Kidney (tissue), 14 donors: Measurements from ENCODE around the gene NLGN3. TPM values are rescaled to one million over a fixed set of nuclear protein-coding genes. Genes with fewer than 3 reads are reported as not detected.

ENCODE experiments used
- DNase-seq, 5 donors: peaks; one replicate each; pipeline ENCODE4 v3.0.0-alpha.2; 2013 to 2020
- FAIRE-seq: peaks from 2 replicates; lab custom pipeline; 2012; peaks lifted over from hg19 to GRCh38; lab: Jason Lieb, UNC
- H3K27ac ChIP-seq, 2 donors: one replicate each; pipeline ENCODE4 v1.7.0; 2013; ENCODE audit warnings: low read depth in 2 of 2, low read length in 2 of 2, inconsistent platforms in 1 of 2
- H3K27me3 ChIP-seq: one replicate; pipeline ENCODE4 v1.7.1; 2013; ENCODE audit warnings: low read length, inconsistent platforms; ENCODE audit not compliant: control insufficient read depth, insufficient read depth
- H3K36me3 ChIP-seq, 3 donors: one replicate each; pipeline versions ENCODE4 v1.7.0 to v1.7.1; 2013; ENCODE audit warnings: low read length in 3 of 3, control low read depth in 1 of 3, inconsistent platforms in 1 of 3; ENCODE audit not compliant: insufficient read depth in 3 of 3, control insufficient read depth in 2 of 3
- H3K4me1 ChIP-seq, 3 donors: one replicate each; pipeline versions ENCODE4 v1.7.0 to v1.7.1; 2013; ENCODE audit warnings: low read length in 3 of 3, inconsistent platforms in 1 of 3, low read depth in 1 of 3; ENCODE audit not compliant: control insufficient read depth in 2 of 3, insufficient read depth in 2 of 3
- H3K4me3 ChIP-seq, 3 donors: one replicate each; pipeline versions ENCODE4 v1.7.0 to v1.8.1; 2013; ENCODE audit warnings: low read length in 3 of 3, control low read depth in 1 of 3, inconsistent platforms in 1 of 3
- H3K9ac ChIP-seq, 3 donors: one replicate each; pipeline versions ENCODE4 v1.7.0 to v1.7.1; 2013; ENCODE audit warnings: low read length in 3 of 3, control low read depth in 1 of 3, inconsistent platforms in 1 of 3
- H3K9me3 ChIP-seq, 3 donors: one replicate each; pipeline versions ENCODE4 v1.7.0 to v1.7.1; 2013; ENCODE audit warnings: low read length in 3 of 3, control low read depth in 1 of 3, inconsistent platforms in 1 of 3; ENCODE audit not compliant: control insufficient read depth in 2 of 3, insufficient read depth in 1 of 3
- CTCF ChIP-seq: IDR thresholded peaks from 3 replicates; pipeline ENCODE4 v1.5.1; 2012; ENCODE audit warnings: mild to moderate bottlenecking, moderate library complexity, borderline replicate concordance; ENCODE audit not compliant: insufficient read depth; ENCODE audit errors: extremely low read depth
- intact Hi-C: fragments of 100-400 bp; cut with DNase I; formaldehyde crosslinking; loops from one replicate; pipeline ENCODE4 v1.11.1; 2022
- polyA plus RNA-seq: library from polyadenylated mRNA; stranded (reverse); fragments of 350-450 nt; fragmentation: Illumina TruSeq; extraction: RNeasy Lipid Tissue Mini Kit (QIAGEN cat#74804); gene quantifications from one replicate; pipeline ENCODE4 v1.2.3, GENCODE V29; 2014; ENCODE audit warnings: low read depth, low replicate concordance; ENCODE audit not compliant: insufficient read depth
- total RNA-seq: library from RNA; stranded (reverse); fragmentation: NEBNext Ultra II Directional; extraction: Animal tissue kit (Norgen Biotek cat#: 25700); gene quantifications from one replicate; pipeline ENCODE4 v1.2.1, GENCODE V29; 2021
- donor health status: control.
- donor health status: control.
- donor health status: control.
- donor health status: control.
- donor health status: control.
- donor health status: DM: yes; HTN: yes; CAD: no.
- donor health status: Normal renal cell carcinoma (clear cell type).

Gene NLGN3
- total and polyA plus RNA-seq, 2 donors from 2014 or later: 0.82 to 0.97 TPM

- FAIRE-seq: no peak
- no peak overlapping the region for H3K4me3 ChIP-seq
- H3K36me3 ChIP-seq: peaks cover 9 to 45% (median 28%) of the 10 kb centered on the region in 3 donors
- intact Hi-C loops: no loop called here
- no peaks in the 10 kb centered on the region for H3K4me1 ChIP-seq
- H3K27me3 ChIP-seq: no peaks in the 10 kb centered on the region
- no peak for TF ChIP-seq CTCF
- DNase-seq: no peak
- no peak overlapping the region for H3K27ac ChIP-seq
- no peaks in the 10 kb centered on the region for H3K9me3 ChIP-seq
- no peak overlapping the region for H3K9ac ChIP-seq
These were observed 16.3 kb upstream of the NLGN3 start for GRCh38 chrX:71128166-71128833.

GRCh38 chrX:71128915-71129765 is 15.5 kb upstream of the NLGN3 start:
- peaks cover 9 to 46% (median 23%) of the 10 kb centered on the region in 3 donors for H3K36me3 ChIP-seq
- no peaks in the 10 kb centered on the region for H3K9me3 ChIP-seq
- H3K9ac ChIP-seq: no peak overlapping the region
- DNase-seq (peak in 4 of 5 donors; percentile 60 to 74 (median 66)), FAIRE-seq (peak; percentile 86)
- H3K27me3 ChIP-seq: no peaks in the 10 kb centered on the region
- H3K27ac ChIP-seq: no peak overlapping the region
- H3K4me3 ChIP-seq: no peak overlapping the region
- no peaks in the 10 kb centered on the region for H3K4me1 ChIP-seq
- peak; percentile 69 for TF ChIP-seq CTCF
- intact Hi-C loops: no loop called here

- no peak overlapping the region for H3K9ac ChIP-seq
- no peak for DNase-seq
- H3K4me1 ChIP-seq: no peaks in the 10 kb centered on the region
- TF ChIP-seq CTCF: no peak
- H3K4me3 ChIP-seq: no peak overlapping the region
- no peak for FAIRE-seq
- H3K27me3 ChIP-seq: no peaks in the 10 kb centered on the region
- intact Hi-C loops: no loop called here
- peaks cover 9 to 41% (median 35%) of the 10 kb centered on the region in 3 donors for H3K36me3 ChIP-seq
- H3K9me3 ChIP-seq: no peaks in the 10 kb centered on the region
- no peak overlapping the region for H3K27ac ChIP-seq
These were observed 13.1 kb upstream of the NLGN3 start for GRCh38 chrX:71131510-71131909.
